Measurements from ENCODE around the gene NECAP2.

The NECAP2 gene

GRCh38 chr1:16433030-16433429, 7.5 kb upstream of the NECAP2 start:
- no peak for TF ChIP-seq TAF1 (IDR thresholded peaks at IDR 0.05; ENCODE audit: borderline replicate concordance, insufficient read depth, low read length)
- no peak for TF ChIP-seq FOXP2 (optimal IDR thresholded peaks at IDR 0.05; ENCODE audit: borderline replicate concordance, extremely low read depth, extremely low read length, insufficient read depth)
- no peak for TF ChIP-seq REST (IDR thresholded peaks at IDR 0.05; ENCODE audit: insufficient read depth in 1 of 2, low read depth in 2 of 2, low read length in 2 of 2)
- no peak for TF ChIP-seq POLR2AphosphoS5 (IDR thresholded peaks at IDR 0.05; ENCODE audit: low read depth, low read length)

DNA sequence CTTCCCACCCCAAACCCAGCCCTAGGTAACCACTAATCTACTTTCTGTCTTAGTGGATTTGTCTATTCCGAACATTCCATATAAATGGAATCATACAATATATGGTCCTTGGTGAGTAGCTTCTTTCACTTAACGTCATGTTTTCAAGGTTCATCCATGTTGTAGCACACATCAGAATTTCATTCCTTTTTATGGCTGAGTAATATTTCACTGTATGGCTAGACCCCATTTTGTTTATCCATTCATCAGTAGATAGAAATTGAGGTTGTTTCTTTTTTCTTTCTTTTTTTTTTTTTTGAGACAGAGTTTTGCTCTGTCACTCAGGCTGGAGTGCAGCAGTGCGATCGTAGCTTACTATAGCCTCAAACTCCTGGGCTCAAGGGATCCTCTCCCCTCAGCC, 6.5 kb upstream of the NECAP2 start:
- no peak for TF ChIP-seq SIN3A (IDR thresholded peaks at IDR 0.05; ENCODE audit: borderline replicate concordance, insufficient read depth, low read length)
- no peak for TF ChIP-seq FOXP2 (optimal IDR thresholded peaks at IDR 0.05; ENCODE audit: borderline replicate concordance, extremely low read depth, extremely low read length, insufficient read depth)
- TF ChIP-seq REST (IDR thresholded peaks at IDR 0.05; ENCODE audit: insufficient read depth in 1 of 2, low read depth in 2 of 2, low read length in 2 of 2) = no peak
- TF ChIP-seq POLR2AphosphoS5 (IDR thresholded peaks at IDR 0.05; ENCODE audit: low read depth, low read length) = no peak

GRCh38 chr1:16434501-16434900, 6.0 kb upstream of the NECAP2 start:
- TF ChIP-seq TAF1 (IDR thresholded peaks at IDR 0.05; ENCODE audit: borderline replicate concordance, insufficient read depth, low read length) (no peak), SIN3A (IDR thresholded peaks at IDR 0.05; ENCODE audit: borderline replicate concordance, insufficient read depth, low read length) (no peak), FOXP2 (optimal IDR thresholded peaks at IDR 0.05; ENCODE audit: borderline replicate concordance, extremely low read depth, extremely low read length, insufficient read depth) (no peak), POLR2AphosphoS5 (IDR thresholded peaks at IDR 0.05; ENCODE audit: low read depth, low read length) (no peak), REST (IDR thresholded peaks at IDR 0.05; ENCODE audit: insufficient read depth in 1 of 2, low read depth in 2 of 2, low read length in 2 of 2) (no peak)

DNA sequence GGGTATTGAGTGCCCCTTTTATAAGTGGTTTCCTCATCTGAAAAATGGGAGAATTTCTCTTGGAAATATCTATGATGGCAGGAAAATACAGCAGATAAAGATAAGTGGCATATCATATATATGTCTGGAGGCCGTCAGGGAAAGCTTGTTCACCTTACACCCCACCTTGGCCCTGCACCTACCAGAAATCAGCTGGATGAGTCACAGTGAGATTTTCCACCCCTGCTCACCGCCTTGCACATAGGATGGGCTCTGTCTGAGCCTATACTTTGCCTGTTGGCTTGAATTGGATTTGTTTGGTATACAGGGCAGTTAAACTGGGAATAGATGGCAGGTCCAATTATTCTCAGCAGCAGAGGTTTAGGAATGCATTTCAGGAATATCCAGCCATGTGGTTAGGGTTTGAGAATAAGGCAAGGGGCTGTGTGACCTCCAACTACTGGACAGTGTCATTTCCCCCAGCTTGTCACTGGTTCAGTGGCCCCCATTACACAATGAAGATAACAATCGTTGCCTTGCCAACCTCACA, 3.5 kb upstream of the NECAP2 start, which contains the start of gene SPATA21:
Gene SPATA21 (minus strand): TSS at position 479 of the 529 bp plus-strand sequence. CDS start 6,053 bp downstream, outside the sequence.
- TF ChIP-seq TAF1 (IDR thresholded peaks at IDR 0.05; ENCODE audit: borderline replicate concordance, insufficient read depth, low read length) = no peak
- no peak for TF ChIP-seq REST (IDR thresholded peaks at IDR 0.05; ENCODE audit: insufficient read depth in 1 of 2, low read depth in 2 of 2, low read length in 2 of 2)
- TF ChIP-seq FOXP2 (optimal IDR thresholded peaks at IDR 0.05; ENCODE audit: borderline replicate concordance, extremely low read depth, extremely low read length, insufficient read depth) = no peak
- TF ChIP-seq SIN3A (IDR thresholded peaks at IDR 0.05; ENCODE audit: borderline replicate concordance, insufficient read depth, low read length) = no peak
- no peak for TF ChIP-seq POLR2AphosphoS5 (IDR thresholded peaks at IDR 0.05; ENCODE audit: low read depth, low read length)

GRCh38 chr1:16438516-16438915, 2.0 kb upstream of the NECAP2 start:
- no peak for TF ChIP-seq REST (IDR thresholded peaks at IDR 0.05; ENCODE audit: insufficient read depth in 1 of 2, low read depth in 2 of 2, low read length in 2 of 2)
- TF ChIP-seq TAF1 (IDR thresholded peaks at IDR 0.05; ENCODE audit: borderline replicate concordance, insufficient read depth, low read length) = no peak
- no peak for TF ChIP-seq POLR2AphosphoS5 (IDR thresholded peaks at IDR 0.05; ENCODE audit: low read depth, low read length)
- no peak for TF ChIP-seq SIN3A (IDR thresholded peaks at IDR 0.05; ENCODE audit: borderline replicate concordance, insufficient read depth, low read length)
- TF ChIP-seq FOXP2 (optimal IDR thresholded peaks at IDR 0.05; ENCODE audit: borderline replicate concordance, extremely low read depth, extremely low read length, insufficient read depth) = no peak
